Stimulated activated naive B cell treated with anti-CD40 and anti-IgM and Interleukin-4, amounts not matched to agents 10 μg/mL and 1 μg/mL and 100 μg/mL, for 72 hours (primary cell): ENCODE data around the gene ZNF385C.

Source experiments
- ATAC-seq, 2 donors: fragments of 150-1000 bp; cut with Tn5 transposase; replicated peaks; 2 replicates each; pipeline ENCODE4 v1.10.0; 2021; ENCODE audit warnings: moderate library complexity in 1 of 2
- DNase-seq: peaks from one replicate; pipeline ENCODE4 v3.0.0; 2021
- H3K27ac Mint-ChIP-seq: one replicate; pipeline ENCODE4 v1.8.0; 2022; ENCODE audit warnings: mild to moderate bottlenecking, mixed read lengths
- H3K27me3 Mint-ChIP-seq, 2 donors: one replicate each; pipeline ENCODE4 v1.8.0; 2022; ENCODE audit warnings: mixed read lengths in 2 of 2
- H3K36me3 Mint-ChIP-seq, 2 donors: one replicate each; pipeline ENCODE4 v1.8.0; 2022; ENCODE audit warnings: mixed read lengths in 2 of 2, mild to moderate bottlenecking in 1 of 2
- H3K4me1 Mint-ChIP-seq, 2 donors: one replicate each; pipeline ENCODE4 v1.8.0; 2022; ENCODE audit warnings: mixed read lengths in 2 of 2, mild to moderate bottlenecking in 1 of 2
- H3K4me3 Mint-ChIP-seq, 2 donors: one replicate each; pipeline ENCODE4 v1.8.0; 2022; ENCODE audit warnings: mild to moderate bottlenecking in 2 of 2, mixed read lengths in 2 of 2, moderate library complexity in 1 of 2
- H3K9me3 Mint-ChIP-seq, 2 donors: one replicate each; pipeline ENCODE4 v1.8.0; 2022; ENCODE audit warnings: mixed read lengths in 2 of 2, mild to moderate bottlenecking in 1 of 2

Gene ZNF385C

GRCh38 chr17:41985919-41986318 is 112.4 kb downstream of the ZNF385C start:
- no peak overlapping the region for H3K4me3 Mint-ChIP-seq
- H3K4me1 Mint-ChIP-seq, result peaks cover 17 to 18% of the 10 kb centered on the region in 2 donors
- peaks cover 51 to 58% of the 10 kb centered on the region in 2 donors for H3K36me3 Mint-ChIP-seq
- no peak for DNase-seq
- H3K27ac Mint-ChIP-seq, result no peak overlapping the region
- no peak for ATAC-seq
- H3K27me3 Mint-ChIP-seq, result no peaks in the 10 kb centered on the region
- H3K9me3 Mint-ChIP-seq, result no peaks in the 10 kb centered on the region

GRCh38 chr17:41984454-41984853 is 113.8 kb downstream of the ZNF385C start:
- Mint-ChIP-seq H3K4me1 (peaks cover 17 to 18% of the 10 kb centered on the region in 2 donors), H3K36me3 (peaks cover 58 to 59% of the 10 kb centered on the region in 2 donors), H3K9me3 (no peaks in the 10 kb centered on the region), H3K4me3 (no peak overlapping the region), H3K27ac (peak overlapping the region; percentile 79), H3K27me3 (no peaks in the 10 kb centered on the region)
- DNase-seq (no peak), ATAC-seq (no peak)

GRCh38 chr17:41982026-41982760 is 116.1 kb downstream of the ZNF385C start:
- peak overlapping the region; percentile 71 for H3K27ac Mint-ChIP-seq
- H3K4me3 Mint-ChIP-seq, result no peak overlapping the region
- H3K36me3 Mint-ChIP-seq, result peaks cover 54 to 56% of the 10 kb centered on the region in 2 donors
- H3K27me3 Mint-ChIP-seq, result no peaks in the 10 kb centered on the region
- H3K9me3 Mint-ChIP-seq, result no peaks in the 10 kb centered on the region
- ATAC-seq (peak; percentile 19 to 51), DNase-seq (no peak)
- peaks cover 5 to 11% of the 10 kb centered on the region in 2 donors for H3K4me1 Mint-ChIP-seq

- peaks cover 13 to 39% of the 10 kb centered on the region in 2 donors for H3K4me1 Mint-ChIP-seq
- no peak for ATAC-seq
- no peaks in the 10 kb centered on the region for H3K27me3 Mint-ChIP-seq
- H3K27ac Mint-ChIP-seq, result peak overlapping the region; percentile 26
- no peak overlapping the region for H3K4me3 Mint-ChIP-seq
- H3K9me3 Mint-ChIP-seq, result no peaks in the 10 kb centered on the region
- no peak for DNase-seq
- peaks cover 53 to 55% of the 10 kb centered on the region in 2 donors for H3K36me3 Mint-ChIP-seq
Observed at GRCh38 chr17:41977991-41978390, 120.3 kb downstream of the ZNF385C start.

- no peaks in the 10 kb centered on the region for H3K27me3 Mint-ChIP-seq
- H3K4me3 Mint-ChIP-seq, result no peak overlapping the region
- peaks cover 17 to 55% of the 10 kb centered on the region in 2 donors for H3K4me1 Mint-ChIP-seq
- peak overlapping the region; percentile 75 for H3K27ac Mint-ChIP-seq
- peaks cover 43 to 48% of the 10 kb centered on the region in 2 donors for H3K36me3 Mint-ChIP-seq
- no peak for ATAC-seq
- H3K9me3 Mint-ChIP-seq, result no peaks in the 10 kb centered on the region
- DNase-seq, result no peak
Observed at GRCh38 chr17:41976142-41976768, 122.0 kb downstream of the ZNF385C start.
